OCI-LY7 (cell line): ENCODE measurements around the gene PDGFRA. TPM values are rescaled to one million over a fixed set of nuclear protein-coding genes. Genes with fewer than 3 reads are reported as not detected.

Source experiments
- BruUV-seq: library from RNA; stranded (reverse); fragments of 400-500 nt; replicated peaks from 2 replicates; lab custom pipeline; 2021; lab: Mats Ljungman, UMichigan
- CTCF ChIA-PET: fragments of 300-600 bp; sonication (Branson Sonifier 250); formaldehyde crosslinking; loops from one replicate; lab custom pipeline; 2022; ENCODE audit warnings: antibody characterized with exemption; ENCODE audit not compliant: unreplicated experiment; lab: Charles Lee
- POLR2A ChIA-PET: fragments of 300-600 bp; sonication (Branson Sonifier 250); formaldehyde crosslinking; loops from one replicate; lab custom pipeline; 2022; ENCODE audit warnings: antibody characterized with exemption; lab: Charles Lee
- DNase-seq: peaks from one replicate; pipeline ENCODE4 v3.0.0-alpha.2; 2015; ENCODE audit warnings: low spot score
- H2AFZ ChIP-seq: fragments of 200-600 bp; sonication (generic), shearing (Covaris generic); 2 replicates; pipeline ENCODE4 v1.6.1; 2014; ENCODE audit warnings: mild to moderate bottlenecking, antibody characterized with exemption, low read length, moderate library complexity
- H3K27ac ChIP-seq: fragments of 200-600 bp; sonication (generic); 2 replicates; pipeline ENCODE4 v1.5.1; 2014; ENCODE audit warnings: mixed run types, low read depth, mild to moderate bottlenecking, moderate library complexity, low read length, inconsistent platforms; ENCODE audit not compliant: poor library complexity, severe bottlenecking
- H3K36me3 ChIP-seq: fragments of 200-600 bp; sonication (generic); 2 replicates; pipeline ENCODE4 v1.6.1; 2014; ENCODE audit warnings: mild to moderate bottlenecking, antibody characterized with exemption, low read length, moderate library complexity, mixed read lengths; ENCODE audit not compliant: insufficient read depth
- H3K4me1 ChIP-seq: fragments of 200-600 bp; sonication (generic); 2 replicates; pipeline ENCODE4 v1.5.1; 2014; ENCODE audit warnings: mild to moderate bottlenecking, low read length; ENCODE audit not compliant: insufficient read depth, poor library complexity, severe bottlenecking
- H3K4me2 ChIP-seq: fragments of 200-600 bp; sonication (generic); 2 replicates; pipeline ENCODE4 v1.6.1; 2014; ENCODE audit warnings: mild to moderate bottlenecking, low read length
- H3K4me3 ChIP-seq: fragments of 200-600 bp; sonication (generic); 2 replicates; pipeline ENCODE4 v1.5.1; 2014; ENCODE audit warnings: mild to moderate bottlenecking, low read depth, low read length; ENCODE audit not compliant: poor library complexity, severe bottlenecking
- H3K79me2 ChIP-seq: fragments of 200-600 bp; sonication (generic); 2 replicates; pipeline ENCODE4 v1.6.1; 2016; ENCODE audit warnings: low read depth, mild to moderate bottlenecking, low read length, moderate library complexity, mixed read lengths; ENCODE audit not compliant: insufficient read depth
- H3K9me2 ChIP-seq: fragments of 200-600 bp; sonication (generic); 2 replicates; pipeline ENCODE4 v1.6.1; 2016; ENCODE audit warnings: mild to moderate bottlenecking, low read length, mixed read lengths; ENCODE audit not compliant: insufficient read depth
- H3K9me3 ChIP-seq: fragments of 200-600 bp; sonication (generic); 2 replicates; pipeline ENCODE4 v1.6.1; 2014; ENCODE audit warnings: mild to moderate bottlenecking, mixed run types, low read length, mixed read lengths
- H4K20me1 ChIP-seq: fragments of 200-600 bp; sonication (generic); 2 replicates; pipeline ENCODE4 v1.6.1; 2014; ENCODE audit warnings: mild to moderate bottlenecking, antibody characterized with exemption, low read length, moderate library complexity, mixed read lengths; ENCODE audit not compliant: insufficient read depth
- EZH2phosphoT487 ChIP-seq: fragments of 200-600 bp; sonication (generic); IDR thresholded peaks from 2 replicates; pipeline ENCODE4 v1.6.1; 2018; ENCODE audit warnings: low read depth, borderline replicate concordance, mild to moderate bottlenecking, mixed run types, antibody characterized with exemption, low read length, moderate library complexity, mixed read lengths
- intact Hi-C: fragments of 100-400 bp; cut with micrococcal nuclease; formaldehyde crosslinking; loops from one replicate; pipeline ENCODE4 v1.10.0; 2022; ENCODE audit not compliant: unreplicated experiment
- total RNA-seq, 2 experiments: library from RNA; depleted of rRNA in 1 of 2; stranded (reverse); fragments of >200 nt in 1 of 2; shearing (Covaris generic) in 1 of 2; gene quantifications; 2 replicates each; pipeline ENCODE4 v1.2.3, GENCODE V29; 2014 to 2022
- TF ChIP-seq, protein P1 (sequence below): fragments of 200-600 bp; sonication (generic); conservative IDR thresholded peaks from 2 replicates; pipeline ENCODE4 v1.5.1; 2014; ENCODE audit warnings: mild to moderate bottlenecking, antibody characterized with exemption, low read length, moderate library complexity, mixed read lengths

Gene PDGFRA
- total RNA-seq, 2 experiments from 2014 or later: not detected

GRCh38 chr4:54225598-54226403, 3.3 kb upstream of the PDGFRA start:
- no peak overlapping the region for H3K4me2 ChIP-seq
- BruUV-seq: no TSS peak
- no peaks in the 10 kb centered on the region for H4K20me1 ChIP-seq
- H3K9me3 ChIP-seq: no peaks in the 10 kb centered on the region
- peak overlapping the region; percentile 79 for H2AFZ ChIP-seq
- no peaks in the 10 kb centered on the region for H3K9me2 ChIP-seq
- H3K36me3 ChIP-seq: no peaks in the 10 kb centered on the region
- peaks cover 3% of the 10 kb centered on the region for H3K4me1 ChIP-seq
- H3K79me2 ChIP-seq: no peaks in the 10 kb centered on the region
- no peak for DNase-seq
- no peak overlapping the region for H3K4me3 ChIP-seq
- no peak overlapping the region for H3K27ac ChIP-seq
- TF ChIP-seq EZH2phosphoT487: no peak
- TF ChIP-seq, protein P1, sequence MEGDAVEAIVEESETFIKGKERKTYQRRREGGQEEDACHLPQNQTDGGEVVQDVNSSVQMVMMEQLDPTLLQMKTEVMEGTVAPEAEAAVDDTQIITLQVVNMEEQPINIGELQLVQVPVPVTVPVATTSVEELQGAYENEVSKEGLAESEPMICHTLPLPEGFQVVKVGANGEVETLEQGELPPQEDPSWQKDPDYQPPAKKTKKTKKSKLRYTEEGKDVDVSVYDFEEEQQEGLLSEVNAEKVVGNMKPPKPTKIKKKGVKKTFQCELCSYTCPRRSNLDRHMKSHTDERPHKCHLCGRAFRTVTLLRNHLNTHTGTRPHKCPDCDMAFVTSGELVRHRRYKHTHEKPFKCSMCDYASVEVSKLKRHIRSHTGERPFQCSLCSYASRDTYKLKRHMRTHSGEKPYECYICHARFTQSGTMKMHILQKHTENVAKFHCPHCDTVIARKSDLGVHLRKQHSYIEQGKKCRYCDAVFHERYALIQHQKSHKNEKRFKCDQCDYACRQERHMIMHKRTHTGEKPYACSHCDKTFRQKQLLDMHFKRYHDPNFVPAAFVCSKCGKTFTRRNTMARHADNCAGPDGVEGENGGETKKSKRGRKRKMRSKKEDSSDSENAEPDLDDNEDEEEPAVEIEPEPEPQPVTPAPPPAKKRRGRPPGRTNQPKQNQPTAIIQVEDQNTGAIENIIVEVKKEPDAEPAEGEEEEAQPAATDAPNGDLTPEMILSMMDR: no peak
- intact Hi-C loops: no loop called here
- POLR2A ChIA-PET: no interaction called here
- CTCF ChIA-PET: no interaction called here

GRCh38 chr4:54226404-54227255, 2.5 kb upstream of the PDGFRA start:
- Histone ChIP-seq H3K9me3 (no peaks in the 10 kb centered on the region), H3K79me2 (no peaks in the 10 kb centered on the region), H3K9me2 (no peaks in the 10 kb centered on the region), H2AFZ (no peak overlapping the region), H3K4me3 (no peak overlapping the region), H3K27ac (no peak overlapping the region), H3K4me2 (no peak overlapping the region), H3K4me1 (peaks cover 3% of the 10 kb centered on the region), H3K36me3 (no peaks in the 10 kb centered on the region), H4K20me1 (no peaks in the 10 kb centered on the region)
- ChIA-PET CTCF (no interaction called here), POLR2A (no interaction called here)
- no peak for TF ChIP-seq EZH2phosphoT487
- TF ChIP-seq, protein P1: no peak
- BruUV-seq: no TSS peak
- DNase-seq: no peak
- intact Hi-C loops: no loop called here
